K562 (cell line): ENCODE measurements around the gene CALB2. TPM values are rescaled to one million over a fixed set of nuclear protein-coding genes. Genes with fewer than 3 reads are reported as not detected.

Experiments used
- ATF3 ChIP-seq, 2 experiments: fragments of 450-650 bp in 1 of 2; sonication (generic) in 1 of 2; formaldehyde crosslinking in 1 of 2; IDR thresholded peaks in 1 of 2; conservative IDR thresholded peaks in 1 of 2; 2 replicates each; pipeline versions ENCODE4 v1.6.1 to v1.8.1; 2016 to 2023; ENCODE audit warnings: mild to moderate bottlenecking in 2 of 2, moderate library complexity in 2 of 2, inconsistent platforms in 1 of 2, missing genetic modification reagents in 1 of 2
- BDP1 ChIP-seq: IDR thresholded peaks from 3 replicates; pipeline ENCODE4 v1.6.1; 2011; ENCODE audit not compliant: insufficient read length, insufficient read depth
- DPF2 ChIP-seq: fragments of 450-650 bp; IDR thresholded peaks from 2 replicates; pipeline ENCODE4 v1.6.1; 2016
- EP300 ChIP-seq: IDR thresholded peaks from 2 replicates; pipeline ENCODE4 v1.6.1; 2012; ENCODE audit warnings: low read length, improper control_type of control experiment
- FOS ChIP-seq: IDR thresholded peaks from 3 replicates; pipeline ENCODE4 v1.6.1; 2011; ENCODE audit not compliant: insufficient read length; ENCODE audit errors: extremely low read depth
- FOXJ2 ChIP-seq: fragments of 200-800 bp; sonication (Bioruptor generic); IDR thresholded peaks from 2 replicates; pipeline ENCODE4 v1.6.1; 2016; ENCODE audit warnings: missing genetic modification characterization, missing compliant biosample characterization
- GMEB1 ChIP-seq: fragments of 250-450 bp; sonication (Bioruptor Pico); IDR thresholded peaks from 2 replicates; pipeline ENCODE4 v1.4.0; 2020; ENCODE audit warnings: mild to moderate bottlenecking
- HES1 ChIP-seq: fragments of 450-650 bp; IDR thresholded peaks from 2 replicates; pipeline ENCODE4 v1.6.1; 2016; ENCODE audit warnings: low read depth, mild to moderate bottlenecking, moderate library complexity
- KAT8 ChIP-seq: fragments of 450-650 bp; IDR thresholded peaks from 2 replicates; pipeline ENCODE4 v1.6.1; 2016; ENCODE audit warnings: low read depth, mild to moderate bottlenecking
- L3MBTL2 ChIP-seq: fragments of 450-650 bp; IDR thresholded peaks from 2 replicates; pipeline ENCODE4 v1.6.1; 2016; ENCODE audit warnings: mild to moderate bottlenecking, moderate library complexity
- NFIX ChIP-seq: fragments of 250-450 bp; sonication (Bioruptor Pico); IDR thresholded peaks from 2 replicates; pipeline ENCODE4 v1.4.0; 2020; ENCODE audit warnings: low read depth, mild to moderate bottlenecking, moderate library complexity
- PCBP2 ChIP-seq: fragments of 200-400 bp; formaldehyde crosslinking; IDR thresholded peaks from 2 replicates; pipeline ENCODE4 v1.6.1; 2018; ENCODE audit warnings: low read length, low read depth, mild to moderate bottlenecking, moderate library complexity; ENCODE audit not compliant: poor library complexity, severe bottlenecking
- PHB2 ChIP-seq: fragments of 450-650 bp; IDR thresholded peaks from 2 replicates; pipeline ENCODE4 v1.6.1; 2017; ENCODE audit warnings: low read depth
- PYGO2 ChIP-seq: fragments of 450-650 bp; IDR thresholded peaks from 2 replicates; pipeline ENCODE4 v1.6.1; 2016; ENCODE audit warnings: mild to moderate bottlenecking, missing genetic modification characterization, moderate library complexity, missing compliant biosample characterization
- RFX7 ChIP-seq: fragments of 250-450 bp; sonication (Bioruptor Pico); IDR thresholded peaks from 2 replicates; pipeline ENCODE4 v1.5.1; 2021; ENCODE audit warnings: mild to moderate bottlenecking
- SAP30 ChIP-seq: fragments of 200-600 bp; sonication (generic); IDR thresholded peaks from 2 replicates; pipeline ENCODE4 v1.6.1; 2012; ENCODE audit warnings: borderline replicate concordance, low read depth, mild to moderate bottlenecking, moderate library complexity, low read length, control low read depth, inconsistent platforms; ENCODE audit not compliant: insufficient read depth, poor library complexity, severe bottlenecking
- SIX5 ChIP-seq, 2 experiments: IDR thresholded peaks; 2 replicates each; pipeline ENCODE4 v1.6.1; 2011; ENCODE audit warnings: low read length in 2 of 2, borderline replicate concordance in 1 of 2, low read depth in 1 of 2, mild to moderate bottlenecking in 1 of 2, moderate library complexity in 1 of 2; ENCODE audit not compliant: insufficient read depth in 1 of 2
- SMARCA4 ChIP-seq: fragments of 450-650 bp; IDR thresholded peaks from 2 replicates; pipeline ENCODE4 v1.6.1; 2016
- SPI1 ChIP-seq: IDR thresholded peaks from 2 replicates; pipeline ENCODE4 v1.6.1; 2011; ENCODE audit warnings: low read depth, low read length, control low read depth, borderline replicate concordance
- TAF7 ChIP-seq: fragments of 450-650 bp; IDR thresholded peaks from 2 replicates; pipeline ENCODE4 v1.6.1; 2016; ENCODE audit warnings: missing genetic modification characterization, missing compliant biosample characterization
- ZBTB9 ChIP-seq: fragments of 450-650 bp; formaldehyde crosslinking; IDR thresholded peaks from 2 replicates; pipeline ENCODE4 v1.4.0; 2020; ENCODE audit warnings: mild to moderate bottlenecking, moderate library complexity
- ZNF324 ChIP-seq: fragments of 250-450 bp; sonication (Bioruptor Pico); IDR thresholded peaks from 2 replicates; pipeline ENCODE4 v1.4.0; 2020; ENCODE audit warnings: mild to moderate bottlenecking
- ZNF655 ChIP-seq: fragments of 250-450 bp; sonication (Bioruptor Pico); IDR thresholded peaks from 2 replicates; pipeline ENCODE4 v1.5.0; 2021
- ZZZ3 ChIP-seq: fragments of 450-650 bp; IDR thresholded peaks from 2 replicates; pipeline ENCODE4 v1.6.1; 2016; ENCODE audit warnings: antibody characterized with exemption, mild to moderate bottlenecking, moderate library complexity
- polyA plus RNA-seq, 8 experiments: library from polyadenylated mRNA; depleted of rRNA in 4 of 8; stranded (reverse) in 5 of 8; unstranded in 3 of 8; fragments of >200 nt; fragmentation: Nextera tagmentation in 2 of 8; fragmentation: Illumina TruSeq in 1 of 8; extraction: Ambion mirVana in 2 of 8; extraction: Trizol in 1 of 8; gene quantifications; 2 replicates each; pipeline versions ENCODE4 v1.2.1 to v1.2.3, GENCODE V29; 2011 to 2014; ENCODE audit warnings: inconsistent platforms in 1 of 8, missing spikeins in 1 of 8
- total RNA-seq, 7 experiments: library from RNA; depleted of rRNA in 6 of 7; stranded (reverse); fragments of >200 nt in 6 of 7; fragmentation: Illumina TruSeq in 2 of 7; extraction: Trizol in 2 of 7; gene quantifications; 2 replicates each; pipeline versions ENCODE4 v1.2.1 to v1.2.3, GENCODE V29; 2011 to 2021; ENCODE audit warnings: low replicate concordance in 1 of 7

CALB2 gene
- total and polyA plus RNA-seq, 9 of the 15 experiments (the other 6 are each of a cell fraction or from before 2014, with no cell fraction given), result not detected

GRCh38 chr16:71430744-71431143, 72.2 kb downstream of the CALB2 start (continued):
- TF ChIP-seq ATF3 (IDR thresholded peaks at IDR 0.05) (no peak), ATF3 (CRISPR knock-in tag; conservative IDR thresholded peaks at IDR 0.05) (no peak), PYGO2 (peak; percentile 75; the same call in 1 of the 2 replicates), SMARCA4 (peak; percentile 95), FOXJ2 (tag) (peak; percentile 74; the same call in 1 of the 2 replicates), ZNF324 (no peak), ZNF655 (CRISPR knock-in tag) (no peak), SPI1 (no peak), HES1 (peak; percentile 84), PHB2 (peak; percentile 84; the same call in 1 of the 2 replicates), ZBTB9 (CRISPR knock-in tag) (no peak), BDP1 (no peak), EP300 (peak; percentile 93), PCBP2 (no peak), FOS (no peak), DPF2 (peak; percentile 92), SAP30 (no peak), NFIX (CRISPR knock-in tag) (no peak), TAF7 (tag) (no peak), GMEB1 (CRISPR knock-in tag) (peak; percentile 41; the same call in 1 of the 2 replicates), RFX7 (CRISPR knock-in tag) (no peak), L3MBTL2 (peak; percentile 80), KAT8 (no peak), ZZZ3 (no peak), SIX5 (IDR thresholded peaks at IDR 0.05; ENCODE audit: borderline replicate concordance in 1 of 2, insufficient read depth in 1 of 2, low read depth in 1 of 2, low read length in 2 of 2) (no peak)
